Dedifferentiated amniotic fluid mesenchymal stem cell (primary cell): Measurements from ENCODE around the gene SLC16A2.

ENCODE experiments used
- DNase-seq: peaks from one replicate; pipeline ENCODE4 v3.0.0-alpha.2; 2016; ENCODE audit errors: extremely low spot score

SLC16A2 gene

DNA sequence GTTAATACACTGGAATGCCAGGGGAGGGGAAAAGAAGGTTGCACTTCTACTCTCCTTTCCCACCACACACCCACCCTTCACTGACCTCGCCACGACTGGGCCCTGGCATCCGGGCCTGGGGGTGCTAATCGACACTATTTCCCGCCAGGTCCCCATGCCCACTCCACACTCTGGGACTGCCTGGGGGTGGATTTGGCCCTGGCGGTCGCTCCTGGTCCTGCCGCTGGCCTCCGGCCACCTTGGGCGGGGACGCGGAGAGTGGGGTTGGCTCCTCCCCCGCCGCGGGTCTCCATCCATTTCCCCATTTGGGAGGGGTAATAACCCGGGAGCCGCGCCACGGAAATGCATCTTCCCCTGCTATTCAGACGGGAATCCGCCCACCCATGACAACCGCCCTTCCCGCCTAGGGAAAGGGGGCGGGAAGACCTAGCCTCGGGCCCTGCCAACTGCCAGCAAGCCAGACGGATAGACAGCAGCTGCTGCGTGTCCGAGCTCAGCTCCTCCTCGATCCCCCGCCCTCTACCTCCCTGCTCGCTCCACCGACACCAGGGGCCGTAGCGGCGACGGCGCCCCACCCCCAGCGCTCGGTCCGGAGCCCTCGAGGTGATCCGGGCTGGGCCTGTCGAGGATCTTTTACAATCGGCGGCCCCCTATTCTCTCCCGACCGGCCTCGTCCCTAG, 115.0 kb downstream of the SLC16A2 start:
- DNase-seq: peak; percentile 35

DNA sequence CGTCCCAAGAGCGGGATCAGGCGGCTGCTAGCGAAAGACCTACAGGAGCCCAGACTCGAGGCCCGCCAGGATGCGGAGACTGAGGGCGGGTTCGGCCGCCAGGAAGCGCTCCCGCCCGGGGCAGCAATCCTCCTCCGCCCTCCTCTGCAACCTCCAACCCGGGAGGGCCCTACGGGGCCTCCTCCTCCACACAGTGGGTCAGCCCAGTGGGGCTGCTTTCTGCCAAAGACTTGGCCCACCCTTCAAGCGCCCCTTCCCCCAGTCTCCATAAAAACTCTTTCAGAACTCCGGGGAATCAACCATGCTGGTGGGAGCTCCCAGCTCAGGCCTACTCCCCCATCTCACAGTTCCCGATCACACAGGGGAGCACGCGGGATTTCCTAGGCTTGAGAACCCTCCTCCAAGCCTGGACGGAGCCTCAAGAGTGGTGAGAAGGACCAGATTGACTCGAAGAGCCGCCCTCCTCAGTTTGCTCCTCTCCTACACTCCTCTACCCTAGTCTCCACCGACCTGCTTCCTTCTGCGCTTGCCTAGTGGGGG, 115.6 kb downstream of the SLC16A2 start:
- peak; percentile 29 for DNase-seq

DNA sequence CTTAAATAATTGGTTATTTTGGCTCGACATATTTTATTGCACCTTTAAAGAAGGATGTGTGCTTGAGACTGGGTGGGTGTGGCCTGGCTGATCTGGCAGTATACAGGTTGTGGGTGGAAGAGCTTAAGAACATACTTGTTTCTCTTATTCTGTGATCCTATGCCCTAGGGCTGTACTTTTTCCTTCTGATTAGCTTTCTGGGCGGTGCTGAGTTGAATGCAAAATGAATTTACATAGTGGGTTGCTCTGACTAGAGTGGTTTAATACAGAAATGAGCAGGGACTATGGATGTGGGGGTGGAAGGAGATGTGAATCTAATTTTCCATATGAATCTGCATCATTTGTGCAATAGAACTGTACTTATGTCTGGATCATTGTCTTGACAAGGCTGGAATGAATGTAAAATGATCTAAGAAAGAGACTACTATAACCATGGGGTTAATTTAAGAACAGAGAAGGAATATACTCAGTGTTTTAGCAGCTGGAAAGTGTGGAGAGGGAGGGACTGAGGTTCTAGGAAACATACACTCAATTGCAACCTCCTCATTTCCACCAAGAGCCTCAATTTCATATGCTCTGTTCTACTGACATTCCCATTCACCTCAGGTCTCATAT, 119.4 kb downstream of the SLC16A2 start:
- DNase-seq: no peak

DNA sequence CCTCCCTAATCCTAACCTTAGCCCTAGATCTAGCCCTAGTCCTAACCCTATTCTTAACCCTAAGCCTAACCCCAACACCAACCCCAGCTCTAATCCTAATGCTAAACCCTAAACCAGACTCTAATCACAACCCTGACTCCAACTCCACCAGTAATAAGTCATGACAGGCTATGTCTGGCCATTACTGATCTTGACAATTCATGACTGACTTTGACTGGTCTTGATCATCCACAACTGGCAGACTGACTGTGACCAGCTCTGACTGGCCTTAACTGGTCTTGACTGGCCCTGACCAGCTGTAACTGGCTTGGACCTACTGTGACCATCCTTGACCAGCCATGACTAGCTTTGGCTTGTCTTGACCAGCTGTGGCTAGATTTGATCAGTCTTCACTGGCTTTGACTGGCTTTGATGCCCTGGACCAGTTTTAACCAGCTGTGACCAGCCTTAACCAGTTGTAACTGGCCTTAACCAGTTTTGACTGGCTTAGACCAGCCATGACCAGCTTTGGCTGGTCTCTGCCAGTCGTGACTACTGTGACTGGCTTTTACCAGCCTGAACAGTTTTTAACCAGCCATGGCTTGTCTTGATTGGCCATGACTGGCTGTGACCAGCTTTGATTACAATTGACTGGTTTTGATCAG, 124.7 kb downstream of the SLC16A2 start:
- no peak for DNase-seq

DNA sequence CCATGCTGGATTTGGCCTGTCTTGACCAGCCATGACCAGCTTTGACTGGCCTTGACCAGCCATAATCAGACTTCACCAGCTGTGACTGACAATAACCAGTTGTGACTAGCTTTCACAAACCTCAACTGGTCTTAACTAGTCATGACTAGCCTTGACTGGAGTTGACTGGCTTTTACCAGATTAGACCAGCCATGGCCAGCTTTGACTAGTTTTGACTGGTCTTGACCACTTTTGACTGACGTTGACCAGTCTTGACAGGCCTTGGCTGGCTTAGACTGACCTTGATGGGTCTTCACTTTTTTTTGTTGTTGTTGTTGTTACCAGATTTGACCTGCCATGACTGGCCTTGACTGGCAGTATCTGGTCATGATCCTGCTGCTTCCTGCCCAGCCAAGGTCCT, 125.7 kb downstream of the SLC16A2 start:
- no peak for DNase-seq

DNA sequence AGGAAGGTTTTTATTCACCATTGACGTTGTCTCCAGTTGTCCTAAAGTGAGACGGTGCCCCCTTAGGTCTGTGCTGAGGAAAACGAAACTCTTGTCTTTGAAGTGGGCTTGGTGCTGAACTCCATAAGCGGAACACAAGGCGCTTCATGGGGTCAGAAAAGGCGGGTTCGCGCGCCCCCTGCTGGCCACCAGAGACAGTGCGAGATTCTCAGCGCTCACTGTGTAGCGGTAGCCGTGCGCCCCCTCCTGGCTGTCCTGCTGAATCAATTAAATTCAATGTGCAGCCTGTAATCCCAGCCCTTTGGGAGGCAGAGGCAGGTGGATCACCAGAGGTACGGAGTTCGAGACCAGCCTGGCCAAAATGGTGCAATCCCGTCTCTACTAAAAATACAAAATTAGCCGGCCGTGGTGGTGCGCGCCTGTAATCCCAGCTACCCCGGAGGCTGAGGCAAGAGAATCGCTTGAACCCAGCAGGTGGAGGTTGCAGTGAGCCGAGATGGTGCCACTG, 129.1 kb downstream of the SLC16A2 start:
- peak; percentile 41 for DNase-seq

DNA sequence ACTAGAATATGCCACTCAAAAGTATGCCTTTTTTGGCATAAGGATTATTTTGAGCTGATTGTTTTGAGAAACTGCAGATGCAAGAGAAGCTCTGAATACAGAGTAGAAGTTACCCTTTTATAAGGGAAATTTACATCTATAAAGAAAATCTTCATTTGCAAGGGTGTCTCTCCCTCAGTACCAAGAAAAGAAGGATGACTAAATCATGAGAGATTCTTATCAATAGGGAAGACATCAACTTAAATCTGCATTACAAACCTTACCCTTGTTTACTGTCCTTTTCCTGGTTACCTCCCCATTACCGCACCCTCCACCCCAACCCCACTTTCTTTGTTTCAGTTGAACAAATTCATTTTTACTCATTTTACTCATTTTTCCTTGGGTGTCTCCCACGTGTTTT, 130.6 kb downstream of the SLC16A2 start:
- DNase-seq: no peak

DNA sequence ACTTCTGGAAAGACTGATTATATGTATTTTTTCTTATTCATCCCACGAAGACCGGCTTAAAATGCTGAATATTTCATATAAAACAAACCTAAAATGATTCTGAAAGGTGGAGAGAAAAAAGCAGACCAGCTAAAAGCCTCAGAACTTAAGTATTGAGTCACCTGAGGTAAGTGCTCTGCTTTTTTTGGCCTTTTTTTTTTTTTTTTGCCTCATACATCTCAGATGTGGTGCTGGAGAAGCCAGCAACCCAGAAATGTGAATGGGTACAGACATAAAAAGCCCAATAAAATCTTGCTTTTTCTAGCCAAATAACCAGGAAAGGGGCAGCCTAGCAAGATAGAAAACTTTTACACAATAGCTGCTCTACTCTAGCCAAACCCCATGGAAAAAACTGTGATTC, 136.1 kb downstream of the SLC16A2 start:
- DNase-seq: no peak

DNA sequence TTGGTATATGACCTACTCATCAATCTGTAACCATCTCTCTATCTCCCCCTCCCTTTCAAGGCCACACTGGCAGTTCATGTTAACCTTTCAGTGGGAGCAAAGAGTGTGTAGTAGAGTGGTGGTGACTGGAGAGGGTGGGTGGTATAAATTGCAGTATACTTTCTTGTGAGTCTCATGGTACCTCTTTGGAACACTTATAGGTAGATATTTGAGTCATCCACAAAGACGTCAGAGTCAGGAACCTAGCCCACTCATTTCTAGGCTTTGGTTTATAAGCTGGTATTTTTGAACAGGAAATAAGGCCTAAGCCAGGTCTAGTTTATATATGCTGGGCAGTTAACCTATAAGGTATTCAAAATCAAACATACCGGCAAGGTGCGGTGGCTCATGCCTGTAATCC, 156.8 kb downstream of the SLC16A2 start:
- no peak for DNase-seq

DNA sequence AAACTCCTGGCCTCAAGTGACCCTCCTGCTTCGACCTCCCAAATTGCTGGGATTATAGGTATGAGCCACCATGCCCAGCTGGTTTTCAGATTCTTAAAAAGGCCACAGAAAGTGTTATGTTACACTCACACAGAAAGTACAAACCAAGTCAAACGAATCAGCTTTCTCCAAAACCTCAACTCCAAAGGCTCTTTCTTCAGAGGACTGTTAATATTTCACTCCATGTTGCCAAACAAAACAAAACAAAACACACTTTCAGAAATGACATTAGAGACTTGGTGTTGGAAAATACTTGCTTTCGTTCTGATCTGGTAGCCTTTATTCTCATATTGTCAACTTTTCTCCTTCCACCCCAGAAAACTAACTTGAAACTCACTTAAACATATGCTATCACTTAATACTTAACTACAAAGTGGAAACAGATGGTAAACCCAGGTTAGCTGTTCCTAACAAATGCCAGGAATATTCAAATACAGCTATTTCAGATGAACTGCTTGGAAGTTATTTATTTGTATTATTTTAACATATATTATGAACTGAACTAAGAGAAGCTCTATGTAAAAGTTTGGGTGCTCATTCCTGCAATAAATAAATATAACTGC, 158.4 kb downstream of the SLC16A2 start:
- DNase-seq: peak; percentile 24
